Erythroblast (primary cell): Measurements from ENCODE around the gene IFT172.

ENCODE experiments used
- GATA1 ChIP-seq: IDR thresholded peaks from 2 replicates; pipeline ENCODE4 v1.6.1; 2011; ENCODE audit warnings: low read depth, mild to moderate bottlenecking, control low read depth, low read length, moderate library complexity
- POLR2A ChIP-seq: IDR thresholded peaks from 2 replicates; pipeline ENCODE4 v1.6.1; 2011; ENCODE audit warnings: mild to moderate bottlenecking, low read length

DNA sequence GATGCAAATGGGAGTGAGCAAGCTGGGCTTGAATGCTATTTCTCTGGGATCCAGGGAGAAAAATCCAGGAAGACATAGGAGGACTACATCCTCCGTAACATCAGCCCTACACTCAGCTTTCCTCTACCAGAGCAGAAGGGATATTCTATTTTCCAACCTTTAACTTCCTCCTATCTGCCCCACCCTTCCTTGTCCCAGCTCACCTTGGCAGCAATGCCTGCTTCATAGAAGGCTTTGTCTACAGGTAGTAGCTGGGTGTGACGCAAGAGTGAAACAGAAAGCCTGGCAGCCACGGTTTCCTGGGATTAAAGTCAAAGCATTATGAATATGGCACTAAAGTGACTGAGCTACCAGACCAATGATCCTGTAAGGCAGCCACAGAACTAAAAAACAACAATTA is 43.5 kb downstream of the IFT172 start:
- TF ChIP-seq POLR2A (no peak), GATA1 (no peak)
